Measurements from ENCODE around the gene PKIB.

Gene PKIB

GRCh38 chr6:122610690-122611455 is 668 bp downstream of the PKIB start:
- Mint-ChIP-seq H3K9me3 (no peaks in the 10 kb centered on the region), H3K27ac (no peak overlapping the region), H3K27me3 (peaks cover 59% of the 10 kb centered on the region), H3K4me3 (peak overlapping the region; percentile 77), H3K36me3 (ENCODE audit: low read depth) (no peaks in the 10 kb centered on the region), H3K4me1 (ENCODE audit: low read depth) (peaks cover 23% of the 10 kb centered on the region)

- Mint-ChIP-seq H3K36me3 (ENCODE audit: low read depth) (no peaks in the 10 kb centered on the region), H3K4me1 (ENCODE audit: low read depth) (peaks cover 23% of the 10 kb centered on the region), H3K9me3 (no peaks in the 10 kb centered on the region), H3K27ac (no peak overlapping the region), H3K27me3 (peaks cover 68% of the 10 kb centered on the region), H3K4me3 (no peak overlapping the region)
These were observed 2.6 kb downstream of the PKIB start for GRCh38 chr6:122612838-122613237.

- Mint-ChIP-seq H3K4me3 (no peak overlapping the region), H3K36me3 (ENCODE audit: low read depth) (no peaks in the 10 kb centered on the region), H3K27ac (no peak overlapping the region), H3K4me1 (ENCODE audit: low read depth) (peaks cover 22% of the 10 kb centered on the region), H3K9me3 (no peaks in the 10 kb centered on the region), H3K27me3 (peaks cover 61% of the 10 kb centered on the region)
These were observed 4.1 kb downstream of the PKIB start for GRCh38 chr6:122614303-122614702.

- Mint-ChIP-seq H3K9me3 (no peaks in the 10 kb centered on the region), H3K27me3 (peaks cover 59% of the 10 kb centered on the region), H3K4me1 (ENCODE audit: low read depth) (peaks cover 13% of the 10 kb centered on the region), H3K36me3 (ENCODE audit: low read depth) (no peaks in the 10 kb centered on the region), H3K4me3 (no peak overlapping the region), H3K27ac (no peak overlapping the region)
These were observed 5.2 kb downstream of the PKIB start for GRCh38 chr6:122615409-122615808.

- no peak overlapping the region for H3K27ac Mint-ChIP-seq
- no peaks in the 10 kb centered on the region for H3K36me3 Mint-ChIP-seq (ENCODE audit: low read depth)
- peaks cover 57% of the 10 kb centered on the region for H3K27me3 Mint-ChIP-seq
- H3K4me1 Mint-ChIP-seq (ENCODE audit: low read depth) = no peaks in the 10 kb centered on the region
- no peaks in the 10 kb centered on the region for H3K9me3 Mint-ChIP-seq
- no peak overlapping the region for H3K4me3 Mint-ChIP-seq
These were observed 6.7 kb downstream of the PKIB start for GRCh38 chr6:122616877-122617276.

- Mint-ChIP-seq H3K4me1 (ENCODE audit: low read depth) (no peaks in the 10 kb centered on the region), H3K9me3 (no peaks in the 10 kb centered on the region), H3K36me3 (ENCODE audit: low read depth) (no peaks in the 10 kb centered on the region), H3K4me3 (no peak overlapping the region), H3K27me3 (peaks cover 48% of the 10 kb centered on the region), H3K27ac (no peak overlapping the region)
These were observed 9.1 kb downstream of the PKIB start for GRCh38 chr6:122619309-122619708.

GRCh38 chr6:122620428-122620827 is 10.2 kb downstream of the PKIB start:
- Mint-ChIP-seq H3K36me3 (ENCODE audit: low read depth) (no peaks in the 10 kb centered on the region), H3K4me1 (ENCODE audit: low read depth) (no peaks in the 10 kb centered on the region), H3K27me3 (peaks cover 43% of the 10 kb centered on the region), H3K4me3 (no peak overlapping the region), H3K9me3 (no peaks in the 10 kb centered on the region), H3K27ac (no peak overlapping the region)

- no peak overlapping the region for H3K27ac Mint-ChIP-seq
These were observed 10.7 kb downstream of the PKIB start for GRCh38 chr6:122620902-122621301.

GRCh38 chr6:122621638-122622037 is 11.4 kb downstream of the PKIB start:
- no peaks in the 10 kb centered on the region for H3K36me3 Mint-ChIP-seq (ENCODE audit: low read depth)
- no peak overlapping the region for H3K4me3 Mint-ChIP-seq
- no peaks in the 10 kb centered on the region for H3K9me3 Mint-ChIP-seq

More at GRCh38 chr6:122620902-122621301, 10.7 kb downstream of the PKIB start:
- no peaks in the 10 kb centered on the region for H3K9me3 Mint-ChIP-seq
- H3K36me3 Mint-ChIP-seq (ENCODE audit: low read depth) = no peaks in the 10 kb centered on the region
- H3K27me3 Mint-ChIP-seq = peaks cover 38% of the 10 kb centered on the region
- no peaks in the 10 kb centered on the region for H3K4me1 Mint-ChIP-seq (ENCODE audit: low read depth)
- no peak overlapping the region for H3K4me3 Mint-ChIP-seq

GRCh38 chr6:122622479-122622878 is 12.3 kb downstream of the PKIB start:
- Mint-ChIP-seq H3K4me3 (no peak overlapping the region), H3K9me3 (no peaks in the 10 kb centered on the region)

More at GRCh38 chr6:122621638-122622037, 11.4 kb downstream of the PKIB start:
- H3K4me1 Mint-ChIP-seq (ENCODE audit: low read depth) = no peaks in the 10 kb centered on the region
- H3K27me3 Mint-ChIP-seq = peaks cover 33% of the 10 kb centered on the region
- no peak overlapping the region for H3K27ac Mint-ChIP-seq

GRCh38 chr6:122623279-122623678 is 13.1 kb downstream of the PKIB start:
- Mint-ChIP-seq H3K4me3 (no peak overlapping the region), H3K9me3 (no peaks in the 10 kb centered on the region), H3K27ac (no peak overlapping the region), H3K4me1 (ENCODE audit: low read depth) (no peaks in the 10 kb centered on the region), H3K27me3 (peaks cover 28% of the 10 kb centered on the region), H3K36me3 (ENCODE audit: low read depth) (no peaks in the 10 kb centered on the region)

More at GRCh38 chr6:122622479-122622878, 12.3 kb downstream of the PKIB start:
- Mint-ChIP-seq H3K27me3 (peaks cover 31% of the 10 kb centered on the region), H3K4me1 (ENCODE audit: low read depth) (no peaks in the 10 kb centered on the region), H3K27ac (no peak overlapping the region), H3K36me3 (ENCODE audit: low read depth) (no peaks in the 10 kb centered on the region)

GRCh38 chr6:122624853-122625252 is 14.6 kb downstream of the PKIB start:
- H3K4me3 Mint-ChIP-seq = no peak overlapping the region
- H3K4me1 Mint-ChIP-seq (ENCODE audit: low read depth) = no peaks in the 10 kb centered on the region
- H3K27ac Mint-ChIP-seq = no peak overlapping the region
- peaks cover 28% of the 10 kb centered on the region for H3K27me3 Mint-ChIP-seq
- no peaks in the 10 kb centered on the region for H3K36me3 Mint-ChIP-seq (ENCODE audit: low read depth)
- no peaks in the 10 kb centered on the region for H3K9me3 Mint-ChIP-seq

- Mint-ChIP-seq H3K4me1 (ENCODE audit: low read depth) (no peaks in the 10 kb centered on the region), H3K27me3 (peaks cover 18% of the 10 kb centered on the region), H3K27ac (no peak overlapping the region), H3K4me3 (no peak overlapping the region), H3K36me3 (ENCODE audit: low read depth) (no peaks in the 10 kb centered on the region), H3K9me3 (no peaks in the 10 kb centered on the region)
These were observed 18.5 kb downstream of the PKIB start for GRCh38 chr6:122628714-122629113.

- Mint-ChIP-seq H3K4me3 (no peak overlapping the region), H3K36me3 (ENCODE audit: low read depth) (no peaks in the 10 kb centered on the region), H3K27me3 (peaks cover 18% of the 10 kb centered on the region), H3K4me1 (ENCODE audit: low read depth) (no peaks in the 10 kb centered on the region), H3K27ac (no peak overlapping the region), H3K9me3 (no peaks in the 10 kb centered on the region)
These were observed 21.5 kb downstream of the PKIB start for GRCh38 chr6:122631571-122632249.

GRCh38 chr6:122640366-122640765 is 30.2 kb downstream of the PKIB start:
- H3K4me1 Mint-ChIP-seq (ENCODE audit: low read depth) = no peaks in the 10 kb centered on the region
- H3K27ac Mint-ChIP-seq = no peak overlapping the region
- H3K9me3 Mint-ChIP-seq = no peaks in the 10 kb centered on the region
- H3K27me3 Mint-ChIP-seq = no peaks in the 10 kb centered on the region
- no peak overlapping the region for H3K4me3 Mint-ChIP-seq
- no peaks in the 10 kb centered on the region for H3K36me3 Mint-ChIP-seq (ENCODE audit: low read depth)

All from stimulated activated naive CD8-positive, alpha-beta T cell treated with anti-CD3 and anti-CD28 coated beads, Interleukin-15, Interleukin-2, amounts not matched to agents 100 ng/mL and 50 ng/mL, for 24 hours (primary cell).